NCI-H2227 treated with DMSO at 0.1 percent for 48 hours (cell line): ENCODE measurements around the gene ZNRD2.
A peak's percentile ranks its signal among the peaks of the same experiment; 100 is the strongest.
"Not testable (repeated sequence)": the region's sequence is repeated elsewhere in the genome, so short reads cannot be mapped to it uniquely, and the experiment has no call there.

Experiments used
- DNase-seq: peaks from one replicate; lab custom pipeline; 2025; lab: John Stamatoyannopoulos, UW

ZNRD2 gene, protein sequence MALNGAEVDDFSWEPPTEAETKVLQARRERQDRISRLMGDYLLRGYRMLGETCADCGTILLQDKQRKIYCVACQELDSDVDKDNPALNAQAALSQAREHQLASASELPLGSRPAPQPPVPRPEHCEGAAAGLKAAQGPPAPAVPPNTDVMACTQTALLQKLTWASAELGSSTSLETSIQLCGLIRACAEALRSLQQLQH

GRCh38 chr11:65569973-65570918 lies at the start of gene ZNRD2:
ZNRD2 (plus strand) TSS chr11:65570477; CDS start chr11:65570492, 15 bp downstream.
- peak; percentile 96 for DNase-seq

- peak; percentile 45 for DNase-seq
These were observed 48.3 kb upstream of the ZNRD2 start for GRCh38 chr11:65521777-65522521.

DNA sequence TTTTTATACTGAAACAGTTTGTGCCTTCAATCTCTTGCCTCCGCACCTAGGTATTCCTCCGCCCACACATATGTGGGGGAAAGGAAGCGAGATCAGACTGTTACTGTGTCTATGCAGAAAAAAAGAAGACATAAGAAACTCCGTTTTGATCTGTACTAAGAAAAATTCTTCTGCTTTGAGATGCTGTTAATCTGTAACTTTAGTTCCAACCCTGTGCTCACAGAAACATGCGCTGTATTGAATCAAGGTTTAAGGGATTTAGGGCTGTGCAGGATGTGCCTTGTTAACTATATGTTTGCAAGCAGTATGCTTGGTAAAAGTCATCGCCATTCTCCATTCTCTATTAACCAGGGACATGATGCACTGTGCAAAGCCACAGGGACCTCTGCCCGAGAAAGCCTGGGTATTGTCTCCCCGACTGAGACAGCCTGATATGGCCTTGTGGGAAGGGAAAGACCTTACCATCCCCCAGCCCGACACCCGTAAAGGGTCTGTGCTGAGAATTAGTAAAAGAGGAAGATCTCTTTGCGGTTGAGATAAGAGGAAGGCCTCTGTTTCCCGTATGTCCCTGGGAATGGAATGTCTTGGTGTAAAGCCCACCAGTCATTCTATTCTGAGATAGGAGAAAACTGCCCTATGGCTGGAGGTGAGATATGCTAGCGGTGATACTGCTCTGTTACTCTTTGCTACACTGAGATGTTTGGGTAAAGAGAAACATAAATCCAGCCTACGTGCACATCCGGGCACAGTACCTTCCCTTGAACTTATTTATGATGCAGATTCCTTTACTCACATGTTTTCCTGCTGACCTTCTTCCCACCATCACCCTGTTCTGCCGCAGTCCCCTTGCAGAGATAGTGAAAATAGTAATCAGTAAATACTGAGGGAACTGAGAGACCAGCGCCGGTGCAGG lies 47.3 kb upstream of the ZNRD2 start:
- not testable (repeated sequence) for DNase-seq

DNA sequence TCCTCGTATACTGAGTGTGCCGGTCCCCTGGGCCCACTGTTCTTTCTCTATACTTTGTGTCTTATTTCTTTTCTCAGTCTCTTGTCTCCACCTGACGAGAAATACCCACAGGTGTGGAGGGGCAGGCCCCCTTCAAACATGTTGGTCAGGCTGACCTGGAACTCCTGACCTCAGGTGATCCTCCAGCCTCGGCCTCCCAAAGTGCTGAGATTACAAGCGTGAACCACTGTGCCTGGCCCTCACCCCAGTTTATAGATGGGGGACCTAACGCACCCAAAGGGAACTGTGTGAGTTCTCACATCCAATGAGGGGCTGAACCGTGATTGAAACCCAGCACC lies 46.7 kb upstream of the ZNRD2 start:
- not testable (repeated sequence) for DNase-seq

GRCh38 chr11:65524014-65524740 lies 46.1 kb upstream of the ZNRD2 start:
- DNase-seq, result no peak

- peak; percentile 74 for DNase-seq
These were observed 45.3 kb upstream of the ZNRD2 start, which contains the start of gene SCYL1 for GRCh38 chr11:65524741-65525545. SCYL1 (plus strand) TSS chr11:65525083; CDS start chr11:65525154, 71 bp downstream.

DNA sequence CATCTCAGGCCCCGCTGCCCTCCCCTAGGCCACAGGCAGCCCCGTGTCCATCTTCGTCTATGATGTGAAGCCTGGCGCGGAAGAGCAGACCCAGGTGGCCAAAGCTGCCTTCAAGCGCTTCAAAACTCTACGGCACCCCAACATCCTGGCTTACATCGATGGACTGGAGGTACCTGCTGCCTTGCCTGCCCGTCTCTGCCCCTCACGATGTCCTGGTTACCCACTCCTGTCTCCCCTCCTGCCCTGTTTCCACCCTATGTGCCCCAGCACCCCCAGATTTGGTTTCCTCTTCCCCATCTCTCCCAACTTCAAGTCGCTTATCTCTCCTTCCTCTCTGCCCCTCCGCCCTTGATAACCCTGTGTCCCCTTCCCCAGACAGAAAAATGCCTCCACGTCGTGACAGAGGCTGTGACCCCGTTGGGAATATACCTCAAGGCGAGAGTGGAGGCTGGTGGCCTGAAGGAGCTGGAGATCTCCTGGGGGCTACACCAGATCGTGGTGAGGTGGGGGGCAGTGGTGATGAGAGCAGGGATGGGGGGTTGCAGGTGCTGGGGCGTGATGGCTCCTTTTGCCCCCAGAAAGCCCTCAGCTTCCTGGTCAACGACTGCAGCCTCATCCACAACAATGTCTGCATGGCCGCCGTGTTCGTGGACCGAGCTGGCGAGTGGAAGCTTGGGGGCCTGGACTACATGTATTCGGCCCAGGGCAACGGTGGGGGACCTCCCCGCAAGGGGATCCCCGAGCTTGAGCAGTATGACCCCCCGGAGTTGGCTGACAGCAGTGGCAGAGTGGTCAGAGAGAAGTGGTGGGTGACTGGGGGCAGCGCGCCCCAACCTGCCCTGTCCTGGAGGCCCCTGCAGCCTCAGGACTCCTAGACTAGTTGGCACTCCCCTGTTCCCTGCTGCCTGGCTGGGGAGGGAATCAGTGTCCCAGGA lies 44.5 kb upstream of the ZNRD2 start:
- no peak for DNase-seq

GRCh38 chr11:65526744-65527143 lies 43.5 kb upstream of the ZNRD2 start:
- no peak for DNase-seq

- DNase-seq, result no peak
These were observed 41.4 kb upstream of the ZNRD2 start for GRCh38 chr11:65528819-65529350.

GRCh38 chr11:65529475-65530156 lies 40.7 kb upstream of the ZNRD2 start:
- no peak for DNase-seq

DNA sequence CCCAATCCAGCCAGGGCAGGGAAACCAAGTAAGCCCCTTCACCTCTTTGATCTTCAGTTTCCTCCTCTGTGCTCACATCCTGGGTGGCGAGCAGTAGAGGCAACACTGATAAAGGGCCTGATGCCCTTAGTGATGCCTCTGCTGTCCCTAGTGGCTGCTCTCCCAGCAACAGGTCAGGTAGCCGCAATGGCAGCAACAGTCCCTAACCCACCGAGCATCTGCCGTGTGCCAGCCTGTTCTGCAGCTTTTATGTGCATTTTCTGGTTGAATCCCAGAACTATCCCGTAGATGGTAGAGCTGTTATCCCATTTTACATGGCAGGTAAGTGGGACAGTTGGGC lies 40.1 kb upstream of the ZNRD2 start:
- no peak for DNase-seq

- no peak for DNase-seq
These were observed 37.8 kb upstream of the ZNRD2 start for GRCh38 chr11:65532388-65533064.

DNA sequence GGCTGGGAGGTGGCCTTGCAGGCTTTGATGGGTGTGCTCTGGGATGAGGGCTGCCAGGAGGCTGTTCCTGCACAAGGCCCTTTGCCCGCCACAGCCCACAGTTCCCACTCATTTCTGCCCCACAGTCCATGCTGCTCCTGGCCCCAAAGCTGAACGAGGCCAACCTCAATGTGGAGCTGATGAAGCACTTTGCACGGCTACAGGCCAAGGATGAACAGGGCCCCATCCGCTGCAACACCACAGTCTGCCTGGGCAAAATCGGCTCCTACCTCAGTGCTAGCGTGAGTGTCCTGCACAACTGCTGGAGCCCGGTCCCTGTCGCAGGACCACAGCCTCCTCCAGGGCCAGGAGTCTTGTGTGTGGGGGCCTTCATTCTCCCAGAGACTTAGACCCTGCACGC lies 35.2 kb upstream of the ZNRD2 start:
- DNase-seq, result no peak

GRCh38 chr11:65536412-65537295 lies 33.6 kb upstream of the ZNRD2 start:
- no peak for DNase-seq

DNA sequence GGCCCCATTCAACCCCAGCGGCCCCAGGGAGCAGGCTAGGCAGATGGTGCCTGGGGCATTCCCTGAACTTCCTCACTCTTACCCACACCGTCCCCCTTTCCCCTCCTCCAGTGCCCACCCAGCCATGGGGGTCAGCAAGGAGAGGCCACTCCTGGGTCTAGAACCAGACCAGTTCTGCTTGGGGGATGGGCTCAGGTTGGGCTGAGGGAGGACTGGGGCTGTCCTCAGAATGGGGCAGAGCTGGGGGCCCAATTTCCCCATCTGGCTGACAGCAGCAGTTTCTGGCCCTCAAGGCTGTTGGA lies 33.0 kb upstream of the ZNRD2 start:
- DNase-seq, result no peak

- no peak for DNase-seq
These were observed 32.6 kb upstream of the ZNRD2 start for GRCh38 chr11:65537620-65538231.
